RPMI8226 (cell line): ENCODE data around the gene OR2Z1.
A peak's percentile ranks its signal among the peaks of the same experiment; 100 is the strongest.

Source experiments
- DNase-seq: peaks from one replicate; pipeline ENCODE4 v3.0.0-alpha.2; 2015

OR2Z1 gene, protein sequence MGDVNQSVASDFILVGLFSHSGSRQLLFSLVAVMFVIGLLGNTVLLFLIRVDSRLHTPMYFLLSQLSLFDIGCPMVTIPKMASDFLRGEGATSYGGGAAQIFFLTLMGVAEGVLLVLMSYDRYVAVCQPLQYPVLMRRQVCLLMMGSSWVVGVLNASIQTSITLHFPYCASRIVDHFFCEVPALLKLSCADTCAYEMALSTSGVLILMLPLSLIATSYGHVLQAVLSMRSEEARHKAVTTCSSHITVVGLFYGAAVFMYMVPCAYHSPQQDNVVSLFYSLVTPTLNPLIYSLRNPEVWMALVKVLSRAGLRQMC

GRCh38 chr19:8721334-8721733, at the start of gene OR2Z1:
TSS of gene OR2Z1 (plus strand) at chr19:8721634. CDS start at chr19:8731029, 9,395 bp downstream.
- DNase-seq = no peak

DNA sequence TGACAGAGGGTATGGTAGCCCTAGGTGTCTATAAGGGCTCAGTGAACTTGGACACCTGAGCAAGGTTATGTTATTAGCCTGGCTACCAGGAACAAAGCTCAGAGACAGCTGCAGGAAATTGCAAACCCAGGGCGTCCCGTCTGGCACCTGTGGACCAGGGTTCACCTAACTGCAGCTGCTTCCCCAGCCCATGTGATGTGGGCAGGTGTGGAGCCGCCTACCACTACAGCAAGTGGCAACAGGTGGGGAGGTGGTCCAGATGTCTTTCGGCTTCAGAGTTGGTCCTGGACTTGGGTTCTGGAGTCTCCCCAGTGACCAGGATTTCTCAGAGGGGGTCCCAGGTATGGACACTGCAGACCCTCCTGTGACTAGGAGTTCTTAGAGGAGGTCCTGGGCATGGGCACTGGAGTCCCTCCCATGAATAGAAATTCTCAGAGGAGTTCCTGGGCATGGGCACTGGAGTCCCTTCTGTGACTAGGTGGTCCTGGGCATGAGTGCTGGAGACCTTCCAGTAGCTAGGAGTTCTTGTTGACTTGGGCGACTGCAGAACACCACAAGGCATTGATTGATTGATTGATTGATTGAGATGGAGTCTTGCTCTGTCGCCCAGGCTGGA, 48.0 kb upstream of the OR2Z1 start:
- DNase-seq = peak; percentile 74

GRCh38 chr19:8675066-8675465, 46.4 kb upstream of the OR2Z1 start:
- no peak for DNase-seq

GRCh38 chr19:8678244-8678807, 43.1 kb upstream of the OR2Z1 start:
- DNase-seq = no peak

GRCh38 chr19:8680676-8681344, 40.6 kb upstream of the OR2Z1 start:
- no peak for DNase-seq

DNA sequence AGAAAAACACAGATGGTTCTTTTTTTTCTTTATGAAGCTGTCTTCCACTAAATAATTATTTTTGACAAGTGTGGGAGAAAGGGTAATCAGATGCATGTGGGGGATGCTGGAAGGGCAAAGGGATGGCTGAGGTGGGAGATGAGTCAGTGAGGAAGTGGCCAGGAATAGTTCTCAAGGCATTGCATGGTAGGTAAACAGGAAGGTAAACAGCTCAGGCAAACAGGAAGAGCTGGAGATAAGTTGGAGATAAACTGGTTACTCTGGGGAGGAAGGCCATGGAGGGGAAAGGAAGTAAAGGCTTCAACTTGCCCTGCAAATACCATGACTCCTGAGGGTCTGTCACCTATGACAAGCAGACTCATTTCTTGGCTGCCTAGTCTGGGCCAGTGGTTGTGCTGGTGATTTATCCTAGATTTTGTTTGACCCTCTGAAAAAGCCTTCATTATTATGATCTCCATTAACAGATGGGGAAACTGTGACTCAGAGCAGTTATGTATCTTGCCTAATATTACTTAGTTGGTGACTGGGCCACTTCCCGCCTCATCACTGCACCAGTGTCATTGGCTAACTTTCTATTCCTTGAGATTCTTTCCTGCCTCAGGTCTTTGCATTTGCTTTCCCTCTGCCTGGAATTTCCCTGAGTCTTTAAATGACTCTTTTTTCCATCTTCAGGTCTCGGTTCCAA, 39.9 kb upstream of the OR2Z1 start:
- no peak for DNase-seq

GRCh38 chr19:8682472-8682871, 39.0 kb upstream of the OR2Z1 start:
- DNase-seq = no peak

DNA sequence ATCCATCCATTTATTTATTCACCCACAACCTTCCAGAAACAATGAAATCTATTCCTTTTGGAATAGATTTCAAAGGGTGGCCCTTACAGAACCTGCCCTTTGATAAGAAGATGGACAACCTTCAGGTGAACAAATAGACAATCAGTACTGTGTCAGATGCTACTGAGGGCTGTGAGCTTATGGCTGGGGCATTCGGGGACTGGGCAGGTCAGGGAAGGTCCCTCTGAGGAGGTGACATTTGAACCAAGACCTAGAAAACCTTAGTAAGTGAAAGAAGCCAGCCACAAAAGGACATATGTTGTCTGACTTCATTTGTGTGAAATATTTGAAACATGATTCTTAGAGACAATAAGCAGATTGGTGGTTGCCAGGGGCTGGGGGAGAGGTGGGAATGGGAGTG, 38.5 kb upstream of the OR2Z1 start:
- DNase-seq = no peak

- no peak for DNase-seq
Measured at GRCh38 chr19:8684001-8684902, 37.2 kb upstream of the OR2Z1 start.

DNA sequence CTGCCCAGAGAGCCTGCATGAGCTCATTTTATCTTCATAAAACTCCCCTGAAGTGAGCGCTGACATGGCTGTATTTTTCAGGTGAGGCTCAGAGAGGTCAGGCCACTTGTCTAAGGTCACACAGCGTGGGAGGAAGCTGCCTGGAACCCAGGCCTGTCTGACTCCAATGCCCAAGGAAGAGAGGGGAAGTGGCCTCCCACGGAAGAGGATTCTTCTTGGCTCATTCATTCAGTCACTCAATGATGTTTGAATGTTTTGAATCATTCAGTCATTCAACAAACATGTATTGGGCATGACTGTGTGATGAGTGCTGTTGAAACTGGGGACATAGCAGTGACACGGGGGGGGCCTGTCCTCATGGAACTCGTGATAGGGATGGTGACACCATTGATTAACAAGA, 34.9 kb upstream of the OR2Z1 start:
- DNase-seq = no peak

- no peak for DNase-seq
Measured at GRCh38 chr19:8688930-8689329, 32.5 kb upstream of the OR2Z1 start.

- DNase-seq = no peak
Measured at GRCh38 chr19:8690753-8691539, 30.5 kb upstream of the OR2Z1 start.

DNA sequence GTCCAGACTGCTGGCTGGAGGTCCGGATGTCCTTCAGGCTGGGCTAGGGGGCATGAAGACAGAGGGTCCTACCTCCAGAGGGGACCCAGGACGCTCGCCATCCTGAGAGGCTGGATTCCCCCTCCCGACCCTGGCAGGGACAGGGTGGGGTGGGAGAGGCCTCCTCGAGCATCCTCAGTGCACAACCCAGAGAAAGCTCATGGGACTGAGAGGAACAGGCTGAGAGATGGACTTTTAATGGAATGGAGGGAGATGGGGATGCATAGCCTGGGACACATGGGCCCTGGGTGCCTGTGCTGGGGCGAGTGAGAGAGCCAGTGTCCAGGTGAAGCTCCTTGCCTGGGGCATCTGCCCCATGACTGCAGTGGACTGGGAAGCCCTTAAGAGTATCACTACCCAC, 25.9 kb upstream of the OR2Z1 start:
- DNase-seq = no peak

GRCh38 chr19:8695911-8696310, 25.5 kb upstream of the OR2Z1 start:
- no peak for DNase-seq

DNA sequence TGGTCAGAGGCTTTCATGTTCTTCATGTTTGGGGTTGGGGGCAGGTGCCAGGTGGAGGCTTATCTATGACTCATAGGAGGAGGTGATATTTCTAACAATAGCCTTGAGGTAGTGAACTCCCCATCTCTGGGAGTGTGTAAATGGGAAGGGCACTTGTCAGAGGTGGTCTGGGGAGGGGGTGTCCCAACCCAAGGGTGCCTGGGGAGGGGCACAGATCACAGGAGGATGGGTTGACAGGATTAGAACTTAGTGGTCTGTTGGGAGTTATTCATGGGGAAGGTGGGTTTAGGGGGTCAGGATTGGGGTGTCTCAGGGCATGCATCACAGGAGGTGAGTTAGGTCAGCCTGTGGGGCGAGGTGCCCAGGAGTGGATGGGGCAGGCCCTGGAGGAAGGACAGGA, 24.4 kb upstream of the OR2Z1 start:
- no peak for DNase-seq

DNA sequence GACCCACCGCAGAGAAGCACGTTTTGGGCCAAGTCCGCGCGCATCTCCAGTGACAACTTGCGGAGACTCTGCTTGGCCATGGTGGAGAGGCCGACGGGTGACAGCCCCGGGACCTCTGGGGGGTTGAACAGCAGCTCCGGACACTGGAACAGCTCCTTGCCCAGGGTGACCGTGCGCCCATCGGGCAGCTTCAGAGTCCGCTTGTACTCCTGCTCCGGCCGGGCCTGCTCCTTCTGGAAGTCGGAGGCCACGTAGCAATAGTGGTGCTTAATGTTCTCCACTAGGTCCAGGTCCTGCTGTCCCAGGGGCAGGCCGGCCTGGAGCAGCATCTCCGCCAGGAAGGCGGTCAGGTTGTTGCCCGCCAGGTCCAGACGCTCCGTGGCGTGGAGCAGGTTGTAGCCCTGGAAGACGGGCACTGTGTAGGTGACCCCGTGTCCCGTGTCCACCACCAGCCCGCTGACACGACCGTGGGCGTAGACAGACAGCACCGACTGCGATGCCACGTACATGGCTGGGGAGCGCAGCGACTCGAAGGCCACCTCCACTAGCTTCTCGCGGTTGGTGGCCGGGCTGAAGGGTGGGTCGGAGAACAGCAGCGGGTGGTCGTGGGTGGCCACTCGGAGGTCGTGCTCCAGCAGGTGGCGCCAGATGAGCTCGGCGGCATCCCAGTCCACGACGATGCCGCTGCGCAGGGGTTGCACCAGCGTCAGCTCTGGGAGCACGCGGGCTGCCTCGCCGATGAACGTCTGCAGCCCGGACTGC, 23.6 kb upstream of the OR2Z1 start:
- no peak for DNase-seq

DNA sequence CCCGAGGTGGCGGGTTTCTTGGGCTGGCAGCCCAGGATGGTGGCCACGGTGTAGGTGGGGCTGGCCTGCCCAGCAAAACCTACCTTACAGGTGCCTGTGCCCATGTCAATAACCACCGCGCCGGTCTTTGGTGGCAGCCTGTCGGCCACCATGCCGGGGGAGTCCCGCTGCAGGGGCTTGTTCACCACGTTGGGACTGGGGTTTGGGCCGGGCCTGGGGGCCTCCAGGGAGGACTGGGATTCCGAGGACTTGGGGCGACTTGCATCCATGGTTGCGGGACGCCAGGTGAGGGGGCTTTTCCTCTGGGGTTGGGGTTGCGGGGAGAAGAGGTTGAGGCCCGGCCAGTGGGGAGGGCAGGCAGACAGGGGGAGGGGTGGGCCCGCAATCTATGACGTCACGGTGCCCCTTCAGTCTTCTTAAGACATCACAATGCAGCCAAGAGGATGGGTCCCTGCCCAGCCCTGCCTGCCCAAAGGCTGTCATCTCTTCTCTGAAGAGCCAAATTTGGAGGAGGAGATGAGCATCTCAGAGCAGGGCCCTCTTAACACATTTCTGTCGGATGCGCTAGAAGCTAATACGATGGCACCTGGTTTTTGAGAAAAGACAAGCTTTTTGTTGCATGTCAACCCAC, 22.9 kb upstream of the OR2Z1 start, which contains the start of gene ACTL9:
Gene ACTL9 (minus strand): TSS at position 363 of the 631 bp plus-strand sequence. CDS start 94 bp downstream, at position 269.
- DNase-seq = no peak

GRCh38 chr19:8699908-8700307, 21.5 kb upstream of the OR2Z1 start:
- DNase-seq = no peak

DNA sequence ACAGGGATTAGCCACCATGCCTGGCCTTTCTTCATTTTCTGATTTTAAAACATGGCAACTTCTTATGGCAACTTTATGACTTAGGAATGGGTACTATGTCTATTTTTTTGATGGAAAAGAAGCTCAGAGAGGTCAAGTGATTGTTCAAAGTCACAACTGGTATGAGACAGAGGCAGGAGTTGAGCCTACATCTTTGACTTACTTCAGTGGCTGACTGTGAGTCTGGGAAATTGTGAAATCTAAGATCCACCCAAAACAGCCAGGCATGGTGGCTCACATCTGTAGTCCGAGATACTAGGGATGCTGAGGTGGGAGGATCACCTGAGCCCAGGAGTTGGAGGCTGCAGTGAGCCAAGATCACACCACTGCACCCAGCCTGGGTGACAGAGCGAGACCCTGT, 20.5 kb upstream of the OR2Z1 start:
- no peak for DNase-seq

GRCh38 chr19:8702350-8702749, 19.1 kb upstream of the OR2Z1 start:
- DNase-seq = no peak
